GM19468 (cell line): ENCODE data around the gene ZDHHC13.
"Not testable (repeated sequence)": the region's sequence is repeated elsewhere in the genome, so short reads cannot be mapped to it uniquely, and the experiment has no call there.

Experiments
- ATAC-seq: cut with Tn5 transposase; IDR thresholded peaks from one replicate; pipeline ENCODE4 v1.9.1; 2021; ENCODE audit warnings: mild to moderate bottlenecking, moderate library complexity, moderate number of reproducible peaks; ENCODE audit not compliant: unreplicated experiment; ENCODE audit errors: extremely low read depth

Gene ZDHHC13

GRCh38 chr11:19099093-19099492, 17.9 kb upstream of the ZDHHC13 start:
- no peak for ATAC-seq

DNA sequence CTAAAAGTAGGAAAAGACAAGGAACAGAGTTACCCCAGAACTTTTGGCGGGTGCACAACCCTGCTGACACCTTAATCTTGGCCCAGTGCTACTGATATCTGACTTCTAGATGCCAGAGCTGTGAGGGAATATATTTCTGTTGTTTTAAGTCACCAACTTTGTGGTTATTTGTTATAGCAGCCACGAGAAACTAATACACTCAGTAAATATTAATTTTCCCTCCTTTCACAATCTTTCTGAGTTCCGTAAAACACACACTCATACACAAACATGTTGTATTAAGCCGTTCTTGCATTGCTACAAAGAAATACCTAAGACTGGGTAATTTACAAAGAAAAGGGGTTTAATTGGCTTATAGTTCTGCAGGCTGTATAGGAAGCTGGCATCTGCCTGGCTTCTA, 16.1 kb upstream of the ZDHHC13 start:
- no peak for ATAC-seq

DNA sequence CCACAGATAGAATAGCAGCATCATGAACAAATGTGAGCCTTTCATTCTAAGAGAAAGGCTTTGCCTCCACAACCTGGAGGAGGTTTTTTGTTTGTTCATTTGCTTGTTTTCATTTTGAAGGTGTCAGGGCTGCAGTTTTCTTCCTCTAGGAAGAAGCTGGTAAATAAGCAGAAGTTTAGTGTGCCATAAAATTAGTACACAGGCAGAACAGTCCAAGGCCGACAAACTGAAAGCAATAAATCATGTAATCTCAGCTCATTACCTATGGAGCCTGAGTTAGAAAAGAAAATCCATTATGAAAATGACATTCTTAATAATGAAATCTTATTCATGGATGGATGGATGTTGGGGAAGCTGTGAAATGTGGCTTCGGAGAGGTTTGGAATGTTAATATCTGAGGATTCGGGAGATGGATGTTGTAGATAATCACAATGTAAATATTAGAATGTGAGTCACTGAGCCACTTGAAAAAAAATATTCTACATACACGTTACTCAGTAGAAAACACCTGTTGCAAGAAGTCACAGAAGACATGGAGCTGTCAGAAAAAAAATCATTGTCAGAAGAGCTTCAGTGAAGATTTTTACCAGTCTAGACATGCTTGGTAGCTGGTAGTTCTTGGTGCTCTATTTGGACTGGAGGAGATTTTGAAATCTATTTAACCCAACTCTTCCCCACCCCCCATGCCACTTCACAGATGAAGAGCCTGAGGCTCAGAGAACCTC, 15.0 kb upstream of the ZDHHC13 start:
- no peak for ATAC-seq

- ATAC-seq, result no peak
Measured at GRCh38 chr11:19102521-19102900, 14.5 kb upstream of the ZDHHC13 start.

DNA sequence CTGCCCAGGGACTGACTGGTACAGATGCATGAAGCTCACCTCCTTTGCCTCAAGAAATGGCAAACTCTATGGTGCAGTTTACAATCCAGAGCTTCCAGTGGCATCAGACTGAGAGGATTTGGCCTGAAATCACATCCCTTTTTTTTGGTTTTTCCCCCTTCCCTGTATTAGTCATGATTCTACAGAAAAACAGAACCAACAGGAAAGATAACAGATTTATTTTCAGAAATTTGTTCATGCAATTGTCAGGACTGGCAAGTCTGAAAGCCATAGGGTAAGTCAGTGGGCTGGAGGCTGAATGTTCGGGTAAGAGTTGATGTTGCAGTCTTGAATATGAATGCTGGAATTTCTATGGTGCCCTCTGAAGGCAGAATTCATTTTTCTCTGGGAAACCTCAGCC, 12.0 kb upstream of the ZDHHC13 start:
- ATAC-seq, result no peak

GRCh38 chr11:19107125-19107524, 9.8 kb upstream of the ZDHHC13 start:
- no peak for ATAC-seq

DNA sequence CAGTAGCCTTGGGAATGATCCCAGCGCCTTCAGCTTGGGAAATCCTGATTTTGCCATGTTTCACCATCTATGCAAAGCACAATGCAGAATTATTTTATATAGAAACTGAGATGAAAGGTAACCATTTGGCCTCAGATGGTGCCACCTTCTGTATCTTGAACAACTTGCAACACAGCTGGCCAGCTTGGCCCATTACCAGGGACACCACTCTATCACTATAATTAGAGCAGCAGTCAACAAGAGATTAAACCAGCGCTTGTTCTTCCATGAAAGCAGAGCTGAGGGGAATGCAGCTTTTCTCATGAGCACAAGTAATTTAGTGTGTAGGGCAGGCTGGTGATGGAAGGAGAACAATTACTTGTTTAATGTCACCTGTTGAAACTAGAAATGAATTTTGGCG, 6.7 kb upstream of the ZDHHC13 start:
- no peak for ATAC-seq

GRCh38 chr11:19111809-19112208, 5.2 kb upstream of the ZDHHC13 start:
- no peak for ATAC-seq

DNA sequence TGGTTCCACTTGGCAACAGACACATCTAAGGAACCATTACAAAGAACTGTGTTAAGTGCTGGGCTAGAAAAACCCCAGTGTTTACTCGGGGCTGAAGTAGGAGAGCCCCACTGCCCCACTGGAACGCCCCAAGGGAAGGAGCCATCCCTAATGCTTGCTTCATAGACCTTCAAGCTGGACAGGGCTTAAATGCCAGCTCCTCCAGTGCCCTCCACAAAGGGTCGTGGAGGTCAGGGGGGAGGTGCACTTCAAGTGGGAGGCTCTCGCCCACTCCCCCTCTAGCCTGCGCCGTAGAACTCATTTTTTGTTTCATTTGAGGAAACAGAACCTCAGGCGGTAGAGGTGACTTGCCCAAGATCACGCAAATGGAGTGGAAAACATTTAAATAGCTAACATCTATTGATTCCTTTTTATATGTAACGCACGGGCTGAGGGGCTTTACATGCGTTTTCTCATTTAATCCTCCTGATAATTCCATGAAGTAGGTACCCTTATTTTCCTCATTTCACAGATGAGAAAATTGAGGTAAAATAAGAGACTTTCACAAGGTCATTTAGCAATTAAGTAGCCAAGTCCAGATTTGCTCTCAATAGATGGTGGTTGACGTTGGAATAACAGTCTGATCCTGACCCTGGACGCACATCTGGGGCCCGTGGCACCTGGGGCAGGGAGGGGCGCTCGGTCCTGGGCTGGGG, 545 bp upstream of the ZDHHC13 start:
- no peak for ATAC-seq

GRCh38 chr11:19117760-19118097, 761 bp downstream of the ZDHHC13 start:
- no peak for ATAC-seq

DNA sequence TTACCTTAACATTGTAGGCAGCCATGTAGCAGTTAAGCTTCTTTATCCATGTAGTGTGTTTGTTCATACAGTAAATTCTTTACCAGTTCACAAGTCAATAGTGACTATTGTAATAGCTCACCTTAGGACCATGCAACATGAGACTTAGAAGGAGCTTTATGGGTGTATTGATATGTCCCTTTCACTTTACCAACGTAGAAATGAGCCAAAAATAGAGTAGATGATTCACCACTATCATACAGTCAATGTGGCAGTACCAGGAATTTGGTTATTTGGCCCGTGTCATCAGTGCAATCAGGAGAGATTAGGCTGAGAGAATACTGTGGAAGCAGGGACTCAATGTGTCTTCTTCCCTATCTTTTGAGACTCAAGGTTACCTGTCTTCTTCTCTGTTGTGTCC, 4.7 kb downstream of the ZDHHC13 start:
- no peak for ATAC-seq

- ATAC-seq, result no peak
Measured at GRCh38 chr11:19122960-19123615, 6.1 kb downstream of the ZDHHC13 start.

- not testable (repeated sequence) for ATAC-seq
Measured at GRCh38 chr11:19126562-19127325, 9.8 kb downstream of the ZDHHC13 start.

DNA sequence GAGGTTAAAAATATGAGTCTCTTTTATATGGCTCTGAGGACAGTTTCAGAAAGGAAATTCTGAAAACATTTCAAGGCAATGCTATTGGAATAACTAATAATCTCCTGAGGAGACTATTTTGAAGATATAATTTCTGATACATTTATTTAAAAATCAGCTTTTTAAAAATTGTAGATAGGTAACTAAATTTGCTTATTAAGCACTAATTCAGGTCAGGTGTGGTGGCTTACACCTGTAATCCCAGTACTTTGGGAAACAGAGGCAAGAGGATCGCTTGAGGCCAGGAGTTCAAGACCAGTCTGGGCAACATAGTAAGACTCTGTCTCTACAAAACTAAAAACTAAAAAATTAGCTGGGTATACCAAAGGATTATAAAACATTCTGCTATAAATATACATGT, 17.0 kb downstream of the ZDHHC13 start:
- no peak for ATAC-seq

DNA sequence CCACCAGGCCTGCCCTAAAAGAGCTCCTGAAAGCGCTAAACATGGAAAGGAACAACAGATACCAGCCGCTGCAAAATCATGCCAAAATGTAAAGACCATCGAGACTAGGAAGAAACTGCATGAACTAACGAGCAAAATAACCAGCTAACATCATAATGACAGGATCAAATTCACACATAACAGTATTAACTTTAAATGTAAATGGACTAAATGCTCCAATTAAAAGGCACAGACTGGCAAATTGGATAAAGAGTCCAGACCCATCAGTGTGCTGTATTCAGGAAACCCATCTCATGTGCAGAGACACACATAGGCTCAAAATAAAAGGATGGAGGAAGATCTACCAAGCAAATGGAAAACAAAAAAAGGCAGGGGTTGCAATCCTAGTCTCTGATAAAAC, 19.9 kb downstream of the ZDHHC13 start:
- ATAC-seq, result not testable (repeated sequence)

- no peak for ATAC-seq
Measured at GRCh38 chr11:19145319-19145718, 28.4 kb downstream of the ZDHHC13 start.

DNA sequence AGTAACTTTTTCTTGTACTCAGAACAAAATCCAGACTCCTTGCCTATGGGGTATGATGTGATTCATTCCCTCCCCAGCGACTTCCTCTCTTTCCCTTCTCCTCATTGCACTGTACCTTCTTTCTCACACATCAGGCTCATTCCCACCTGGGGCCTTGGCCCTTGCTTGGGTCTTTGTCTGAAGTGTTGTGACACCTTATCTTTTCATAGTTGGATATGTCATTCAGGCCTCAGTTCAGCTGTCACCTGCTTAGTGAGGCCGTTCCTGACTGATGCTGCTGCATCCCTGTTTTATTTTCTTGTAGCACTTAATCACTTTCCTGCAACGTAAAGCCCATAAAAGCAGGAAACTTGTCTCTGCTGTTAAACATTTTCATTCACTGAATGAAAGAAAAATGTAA, 39.9 kb downstream of the ZDHHC13 start:
- no peak for ATAC-seq

DNA sequence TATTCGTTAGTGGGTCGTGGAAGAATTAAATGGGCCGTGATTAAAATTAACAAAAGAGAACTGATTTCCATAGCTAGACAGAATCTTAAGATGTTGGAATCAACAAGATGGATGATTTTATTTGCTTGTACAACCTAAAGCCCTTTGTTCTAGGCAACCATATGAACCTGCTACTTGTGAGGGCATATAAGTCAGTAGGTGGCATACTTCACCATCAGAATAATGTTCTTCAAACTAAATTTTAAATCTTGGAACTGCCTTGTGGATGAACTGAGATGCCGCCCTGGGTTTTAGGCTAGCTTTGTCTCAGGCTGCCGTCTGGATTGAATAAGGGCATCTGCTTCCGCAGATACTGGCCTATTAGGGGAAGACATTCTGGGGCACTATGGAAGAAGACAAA, 43.9 kb downstream of the ZDHHC13 start:
- ATAC-seq, result no peak

DNA sequence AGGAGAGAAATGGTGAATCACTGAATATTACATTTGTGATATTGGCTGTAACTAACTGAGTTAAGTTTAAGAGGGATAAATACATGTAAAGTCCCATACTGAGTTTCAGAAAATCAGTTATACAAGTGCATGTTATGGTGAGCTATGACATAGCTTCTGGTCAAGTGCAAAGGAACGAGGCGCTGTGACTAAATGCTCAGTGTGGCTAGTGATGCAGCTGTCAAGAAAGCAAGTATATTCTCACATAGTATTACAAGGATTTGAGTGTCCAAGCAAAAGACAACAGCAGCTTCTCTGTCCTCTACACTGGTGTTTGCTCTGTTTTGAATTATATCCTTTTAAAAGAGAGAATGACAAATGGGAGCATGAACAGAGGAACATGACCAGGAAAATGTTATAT, 44.7 kb downstream of the ZDHHC13 start:
- ATAC-seq, result no peak

- no peak for ATAC-seq
Measured at GRCh38 chr11:19162951-19163505, 46.1 kb downstream of the ZDHHC13 start.

- no peak for ATAC-seq
Measured at GRCh38 chr11:19163617-19164016, 46.6 kb downstream of the ZDHHC13 start.
